GM21529 (cell line): Measurements from ENCODE around the gene IDUA.
"Not testable (repeated sequence)": the region's sequence is repeated elsewhere in the genome, so short reads cannot be mapped to it uniquely, and the experiment has no call there.

Source experiments
- ATAC-seq: cut with Tn5 transposase; IDR thresholded peaks from one replicate; pipeline ENCODE4 v1.9.1; 2021; ENCODE audit not compliant: unreplicated experiment

The IDUA gene

GRCh38 chr4:966266-967112 is 20.4 kb upstream of the IDUA start:
- ATAC-seq = no peak

DNA sequence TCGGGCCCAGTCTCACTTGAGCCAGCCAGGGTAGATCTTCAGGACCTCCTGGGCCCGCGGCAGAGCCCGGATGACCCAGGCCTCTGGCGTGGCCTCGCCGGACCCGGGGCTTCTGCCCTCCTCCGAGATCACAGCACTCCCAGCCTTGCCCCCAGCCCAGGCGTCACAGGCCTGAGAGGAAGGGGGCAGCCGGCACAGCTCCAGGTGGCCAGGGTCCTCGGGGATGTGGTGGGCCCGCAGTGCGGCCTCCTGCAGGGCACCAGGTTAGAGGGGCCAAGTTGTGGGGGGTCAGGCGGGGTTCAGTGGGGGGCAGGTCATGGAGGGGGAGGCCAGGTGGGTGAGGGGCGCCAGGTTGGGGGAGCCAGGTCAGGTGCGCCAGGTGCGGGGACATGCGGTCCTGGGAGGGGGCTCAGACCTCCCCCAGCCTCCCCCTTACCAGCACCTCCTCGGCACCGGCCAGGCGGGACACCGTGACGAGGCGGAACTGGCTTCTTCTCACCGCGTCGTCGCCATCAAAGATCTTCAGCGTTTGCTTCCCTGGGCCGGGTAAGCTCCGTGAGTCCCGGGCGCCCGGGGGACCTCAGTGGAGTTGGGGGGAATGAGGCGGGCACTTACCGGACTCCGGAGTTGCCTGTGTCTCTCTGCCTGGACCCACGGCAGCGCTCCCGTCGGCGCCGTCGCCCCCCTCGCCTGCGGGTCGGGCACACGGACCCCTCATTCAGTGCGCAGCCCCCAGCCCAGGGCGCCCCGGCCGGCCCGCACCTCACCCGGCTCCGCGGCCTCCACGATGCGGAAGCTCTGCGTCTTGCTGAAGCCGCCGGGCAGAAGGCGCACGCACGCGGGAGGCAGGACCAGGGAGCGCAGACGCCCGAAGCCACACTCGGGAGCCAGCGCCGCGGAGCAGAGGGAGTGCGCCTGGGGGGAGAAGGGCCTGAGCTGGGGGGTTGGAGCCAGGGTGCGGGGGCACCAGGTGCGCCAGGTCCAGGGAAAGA is 19.4 kb upstream of the IDUA start:
- ATAC-seq = no peak

- no peak for ATAC-seq
Observed at GRCh38 chr4:968221-968620, 18.6 kb upstream of the IDUA start.

GRCh38 chr4:968621-969394 is 18.0 kb upstream of the IDUA start:
- ATAC-seq = no peak

DNA sequence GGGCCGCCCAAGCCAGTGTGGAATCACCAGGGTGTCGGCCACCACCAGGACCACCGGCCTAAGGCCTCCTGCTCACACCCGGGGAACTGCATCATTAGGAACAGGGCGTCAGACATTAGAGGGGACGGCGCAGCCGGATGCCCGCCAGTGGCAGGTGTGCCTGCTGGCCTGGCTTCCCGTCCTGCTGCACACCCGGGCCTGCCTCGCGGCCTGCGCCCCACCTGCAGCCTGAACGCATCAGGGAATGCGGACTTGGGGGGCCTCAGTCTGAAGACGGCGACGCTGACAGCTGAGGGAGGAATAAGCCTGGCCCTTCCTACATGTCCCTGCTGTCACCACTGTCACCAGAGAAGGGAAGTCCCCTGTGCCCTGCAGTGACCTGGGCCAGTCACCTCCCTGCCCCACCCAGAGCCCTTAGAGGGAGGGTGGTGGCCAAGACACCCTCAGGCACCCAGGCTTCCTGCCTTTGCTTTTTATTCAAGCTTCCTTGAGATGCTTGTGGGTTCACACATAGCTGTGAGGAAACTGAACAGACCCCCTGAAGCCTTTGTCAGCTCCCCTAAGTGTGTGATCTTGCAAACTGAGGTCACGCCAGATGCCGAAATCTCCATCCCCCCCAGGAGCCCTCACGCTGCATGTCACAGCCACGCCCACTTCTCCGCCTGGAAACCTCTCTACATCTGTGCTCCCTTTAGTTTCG is 16.6 kb upstream of the IDUA start:
- no peak for ATAC-seq

DNA sequence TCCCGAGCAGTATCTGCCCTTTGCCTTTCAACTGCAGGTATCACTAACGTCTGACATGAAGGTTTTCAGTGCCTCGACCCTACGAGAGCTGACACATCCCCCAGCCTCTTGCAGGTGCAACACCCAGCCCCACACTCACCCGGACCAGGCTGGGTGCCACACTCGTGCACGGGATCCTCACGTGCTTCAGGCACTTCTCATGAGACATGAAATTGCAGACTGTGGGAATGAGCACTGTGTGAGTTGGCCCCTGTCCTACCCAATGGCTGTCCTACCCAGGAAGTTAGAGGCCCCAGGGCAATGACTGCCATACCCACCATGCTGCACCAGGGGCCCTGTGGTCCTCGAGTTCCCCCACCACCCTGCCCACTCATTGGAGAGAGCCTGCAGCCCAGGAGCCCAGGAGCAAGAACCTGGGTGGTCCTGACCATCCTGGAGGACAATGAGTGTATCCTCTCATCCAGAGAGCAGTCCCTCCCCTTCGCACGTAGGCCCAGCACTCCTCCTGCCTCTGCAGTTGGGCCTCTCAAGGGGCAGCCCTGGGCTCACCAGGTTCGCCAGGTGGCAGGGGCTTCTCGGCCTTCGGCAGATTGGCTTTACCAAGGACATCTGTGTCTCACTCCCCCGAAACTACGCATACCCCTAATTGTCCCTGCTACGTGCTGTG is 15.9 kb upstream of the IDUA start:
- no peak for ATAC-seq

GRCh38 chr4:971666-972500 is 15.0 kb upstream of the IDUA start:
- no peak for ATAC-seq

- peak; percentile 50 for ATAC-seq
Observed at GRCh38 chr4:972651-973424, 14.0 kb upstream of the IDUA start.

DNA sequence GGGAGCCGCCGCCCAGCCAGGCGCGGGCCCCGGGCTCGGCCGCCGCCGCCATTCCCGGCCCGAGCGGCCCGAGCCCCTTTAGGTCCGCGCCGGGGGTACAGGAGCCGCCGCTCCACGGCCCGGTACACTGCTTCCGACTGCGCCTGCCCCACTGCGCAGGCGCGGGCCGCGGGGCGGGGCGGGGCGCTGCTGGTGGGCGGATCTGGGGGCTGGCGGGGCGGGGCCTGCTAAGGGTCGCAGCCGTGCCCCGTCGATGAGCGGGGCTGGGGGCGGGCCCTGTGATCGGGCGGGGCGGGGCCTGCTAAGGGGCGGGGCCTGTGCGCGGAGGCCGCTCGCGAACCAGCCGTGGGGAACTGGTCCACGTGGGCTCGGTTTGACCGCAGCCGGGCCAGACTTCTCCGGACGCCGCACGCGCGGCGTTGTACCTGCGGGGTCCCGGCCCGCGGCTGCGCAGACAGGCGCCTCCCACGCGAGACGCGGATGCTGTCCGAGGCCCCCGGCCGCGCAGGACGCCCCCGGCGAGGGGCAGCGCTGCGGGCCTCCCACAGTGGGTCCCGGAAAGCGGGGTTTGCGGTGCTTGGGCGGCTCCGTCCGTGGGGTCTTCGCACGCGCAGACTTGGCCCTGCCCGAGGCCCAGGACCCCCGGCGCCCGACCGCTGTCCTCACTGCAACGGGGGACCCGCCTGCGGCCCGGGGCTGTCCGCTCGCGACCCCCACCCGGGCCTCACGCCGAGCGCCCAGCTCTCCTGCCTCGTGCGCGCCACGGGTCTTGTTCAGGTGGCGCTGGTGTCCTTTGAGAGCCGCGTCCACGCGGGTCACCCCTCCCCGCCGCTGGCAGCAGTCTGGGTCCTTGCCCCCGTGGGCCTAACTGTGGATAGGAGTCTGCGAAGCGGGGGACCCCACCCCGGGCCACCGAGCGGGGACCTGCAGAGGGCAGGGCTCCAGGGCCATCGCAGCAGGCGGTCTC is 13.1 kb upstream of the IDUA start, which contains the start of gene DGKQ:
TSS of gene DGKQ (minus strand) at position 139 of the 967 bp plus-strand sequence. CDS start at position 52, 87 bp downstream.
- peak; percentile 65 for ATAC-seq

GRCh38 chr4:974668-975067 is 12.2 kb upstream of the IDUA start:
- no peak for ATAC-seq

DNA sequence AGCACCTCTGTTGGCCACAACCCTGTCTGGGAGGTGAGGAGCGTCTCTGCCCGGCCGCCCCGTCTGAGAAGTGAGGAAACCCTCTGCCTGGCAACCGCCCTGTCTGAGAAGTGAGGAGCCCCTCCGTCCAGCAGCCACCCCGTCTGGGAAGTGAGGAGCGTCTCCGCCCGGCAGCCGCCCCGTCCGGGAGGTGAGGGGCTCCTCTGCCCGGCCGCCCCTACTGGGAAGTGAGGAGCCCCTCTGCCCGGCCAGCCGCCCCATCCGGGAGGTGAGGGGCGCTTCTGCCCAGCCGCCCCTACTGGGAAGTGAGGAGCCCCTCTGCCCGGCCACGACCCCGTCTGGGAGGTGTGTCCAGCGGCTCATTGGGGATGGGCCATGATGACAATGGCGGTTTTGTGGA is 10.8 kb upstream of the IDUA start:
- not testable (repeated sequence) for ATAC-seq

- no peak for ATAC-seq
Observed at GRCh38 chr4:978957-979701, 7.7 kb upstream of the IDUA start.

DNA sequence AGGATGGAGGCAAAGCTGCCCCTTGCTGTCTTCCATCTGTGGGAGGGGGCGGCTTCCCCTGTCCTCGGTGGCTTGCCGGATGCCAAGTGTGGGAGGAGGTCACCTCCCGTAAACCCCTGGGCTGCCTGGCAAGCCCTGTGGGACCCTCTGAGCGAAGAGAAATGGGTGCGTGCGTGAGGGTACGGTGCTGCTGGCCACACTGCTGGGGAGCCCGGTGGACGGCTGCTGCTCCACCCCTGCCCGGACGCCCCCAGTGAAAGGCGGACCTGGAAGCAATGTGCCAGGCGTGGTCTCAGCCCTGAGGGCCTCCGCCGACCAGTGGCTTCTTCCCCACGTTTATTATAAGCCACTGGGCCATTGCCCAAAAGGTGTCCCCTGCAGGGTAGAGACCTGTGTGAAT is 4.6 kb upstream of the IDUA start:
- ATAC-seq = no peak

DNA sequence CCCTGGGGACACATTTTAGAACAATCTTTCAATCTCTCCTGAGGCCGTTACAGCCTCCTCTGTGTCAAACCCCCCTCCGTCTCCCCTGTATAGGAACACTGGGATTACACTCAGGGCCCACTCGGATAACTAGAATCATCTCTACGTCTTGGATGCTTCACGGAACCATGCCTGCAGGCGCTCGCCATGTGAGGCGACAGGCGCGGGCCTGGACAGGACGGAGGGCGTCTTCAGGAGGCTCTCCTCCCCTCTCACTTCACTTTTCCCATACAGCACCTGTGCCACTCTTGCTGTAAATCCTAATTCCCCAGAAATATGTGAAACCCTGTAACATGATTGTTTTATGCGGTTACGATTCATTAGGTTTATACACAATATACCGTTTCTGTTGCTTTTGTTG is 4.0 kb upstream of the IDUA start:
- ATAC-seq = no peak

DNA sequence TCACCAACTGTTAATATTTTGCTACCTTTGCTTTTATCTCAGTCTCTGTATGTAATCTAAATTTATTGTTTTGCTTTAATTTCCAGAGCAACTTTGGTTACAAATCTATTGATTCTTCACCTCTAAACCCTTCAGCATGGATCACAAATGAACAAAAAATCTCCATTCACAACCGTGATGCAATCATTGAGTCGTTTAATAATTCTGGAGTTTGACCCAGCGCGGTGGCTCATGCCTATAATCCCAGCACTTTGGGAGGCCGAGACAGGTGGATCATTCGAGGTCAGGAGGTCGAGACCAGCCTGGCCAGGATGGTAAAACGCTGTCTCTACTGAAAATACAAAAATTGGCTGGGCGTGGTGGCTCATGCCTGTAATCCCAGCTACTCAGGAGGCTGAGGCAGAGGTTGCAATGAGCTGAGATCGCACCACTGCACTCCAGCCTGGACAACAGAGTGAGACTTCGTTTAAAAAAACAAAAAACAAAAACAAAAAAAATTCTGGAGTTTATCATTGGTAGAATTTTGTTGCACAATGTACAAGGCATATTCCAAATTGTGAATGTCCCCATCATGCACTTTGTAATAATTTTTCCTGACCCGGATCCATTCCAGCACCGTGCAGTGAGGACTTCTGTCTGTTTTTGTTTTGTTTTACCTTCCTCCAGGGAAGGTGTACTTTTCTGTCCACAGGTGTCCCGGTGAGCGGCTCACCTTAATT is 2.3 kb upstream of the IDUA start:
- ATAC-seq = no peak
